C4-2B (cell line): Measurements from ENCODE around the gene NIT2.

ENCODE experiments used
- ZFX ChIP-seq: fragments of 450-650 bp; IDR thresholded peaks from 2 replicates; pipeline ENCODE4 v1.6.1; 2017
- TF ChIP-seq, protein P1 (sequence below): fragments of 450-650 bp; conservative IDR thresholded peaks from 2 replicates; pipeline ENCODE4 v1.5.1; 2017; ENCODE audit warnings: mild to moderate bottlenecking

DNA sequence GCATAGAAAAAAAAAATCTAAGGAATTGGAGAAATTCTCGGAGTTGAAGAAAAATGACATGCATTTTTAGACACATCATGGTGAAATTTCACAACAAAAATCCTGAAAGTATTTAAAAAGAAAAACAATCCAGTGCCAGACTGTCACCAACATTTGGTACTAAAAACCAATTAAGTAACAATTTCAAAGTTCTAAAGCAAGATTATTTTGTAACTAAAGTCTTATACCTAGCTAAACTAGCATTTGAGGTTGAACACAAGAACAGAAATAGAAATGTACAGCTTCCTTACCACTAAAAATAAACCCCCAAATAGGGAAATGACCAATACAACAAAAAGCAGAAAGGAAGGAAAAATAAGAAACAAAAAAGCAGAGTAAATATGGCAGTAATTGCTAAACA is 54.5 kb downstream of the NIT2 start:
- TF ChIP-seq, protein P1, sequence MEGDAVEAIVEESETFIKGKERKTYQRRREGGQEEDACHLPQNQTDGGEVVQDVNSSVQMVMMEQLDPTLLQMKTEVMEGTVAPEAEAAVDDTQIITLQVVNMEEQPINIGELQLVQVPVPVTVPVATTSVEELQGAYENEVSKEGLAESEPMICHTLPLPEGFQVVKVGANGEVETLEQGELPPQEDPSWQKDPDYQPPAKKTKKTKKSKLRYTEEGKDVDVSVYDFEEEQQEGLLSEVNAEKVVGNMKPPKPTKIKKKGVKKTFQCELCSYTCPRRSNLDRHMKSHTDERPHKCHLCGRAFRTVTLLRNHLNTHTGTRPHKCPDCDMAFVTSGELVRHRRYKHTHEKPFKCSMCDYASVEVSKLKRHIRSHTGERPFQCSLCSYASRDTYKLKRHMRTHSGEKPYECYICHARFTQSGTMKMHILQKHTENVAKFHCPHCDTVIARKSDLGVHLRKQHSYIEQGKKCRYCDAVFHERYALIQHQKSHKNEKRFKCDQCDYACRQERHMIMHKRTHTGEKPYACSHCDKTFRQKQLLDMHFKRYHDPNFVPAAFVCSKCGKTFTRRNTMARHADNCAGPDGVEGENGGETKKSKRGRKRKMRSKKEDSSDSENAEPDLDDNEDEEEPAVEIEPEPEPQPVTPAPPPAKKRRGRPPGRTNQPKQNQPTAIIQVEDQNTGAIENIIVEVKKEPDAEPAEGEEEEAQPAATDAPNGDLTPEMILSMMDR, result no peak
- TF ChIP-seq ZFX, result no peak
